ENCODE data around the gene ICAM1. TPM values are rescaled to one million over a fixed set of nuclear protein-coding genes. Genes with fewer than 3 reads are reported as not detected.
A peak's percentile ranks its signal among the peaks of the same experiment; 100 is the strongest.
"Not testable (repeated sequence)": the region's sequence is repeated elsewhere in the genome, so short reads cannot be mapped to it uniquely, and the experiment has no call there.

Gene ICAM1
- polyA plus RNA-seq, 12 donors = 5.8 to 20.7 (median 7.8) TPM; not detected in 1

DNA sequence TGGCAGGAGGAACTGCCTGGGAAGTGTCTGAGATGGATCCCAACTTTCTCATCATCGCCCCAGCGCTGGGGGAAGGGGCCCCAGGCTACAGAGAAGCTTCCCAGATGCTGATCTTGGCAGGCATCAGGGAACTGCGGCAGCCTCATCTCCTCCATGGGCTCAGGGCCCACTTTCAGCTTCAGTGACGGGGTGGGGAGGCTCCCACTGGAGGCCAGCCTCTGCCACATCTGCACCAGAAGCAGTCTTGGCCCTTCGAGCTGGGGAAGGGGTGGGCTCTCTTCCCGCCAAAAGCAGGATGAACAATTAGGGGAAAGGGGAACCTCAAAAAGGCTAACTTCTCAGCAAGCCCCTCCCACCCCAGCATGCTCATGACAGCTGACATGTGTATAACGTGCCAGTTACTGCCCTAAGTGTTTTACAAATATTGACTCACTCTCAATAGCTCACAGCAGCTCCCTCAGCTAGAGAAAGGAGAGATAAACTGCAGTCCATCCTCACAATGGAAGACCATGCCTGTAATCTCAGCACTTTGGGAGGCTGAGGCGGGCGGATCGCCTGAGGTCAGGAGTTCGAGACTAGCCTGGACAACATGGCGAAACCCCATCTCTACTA, 32.6 kb upstream of the ICAM1 start:
- peak; percentile 95 for DNase-seq

DNA sequence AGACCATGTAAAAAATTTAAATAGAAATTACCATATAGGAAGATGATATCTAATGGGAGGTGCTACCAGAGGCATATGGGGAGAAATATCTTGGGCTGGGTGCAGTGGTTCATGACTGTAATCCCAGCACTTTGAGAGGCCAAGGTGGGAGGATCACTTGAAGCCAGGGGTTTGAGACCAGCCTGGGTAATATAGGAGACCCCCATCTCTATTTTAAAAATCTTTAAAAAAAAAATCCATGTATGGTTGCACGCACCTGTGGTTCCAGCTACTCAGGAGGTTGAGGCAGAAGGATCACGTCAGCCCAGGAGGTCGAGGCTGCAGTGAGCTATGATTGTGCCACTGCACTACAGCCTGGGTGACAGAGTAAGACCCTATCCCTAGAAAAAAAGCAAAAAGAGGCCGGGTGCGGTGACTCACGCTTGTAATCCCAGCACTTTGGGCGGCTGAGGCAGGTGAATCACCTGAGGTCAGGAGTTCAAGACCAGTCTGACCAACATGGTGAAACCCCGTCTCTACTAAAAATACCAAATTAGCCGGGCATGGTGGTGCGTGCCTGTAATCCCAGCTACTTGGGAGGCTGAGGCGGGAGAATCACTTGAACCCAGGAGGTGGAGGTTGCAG, 29.0 kb upstream of the ICAM1 start:
- not testable (repeated sequence) for DNase-seq

DNA sequence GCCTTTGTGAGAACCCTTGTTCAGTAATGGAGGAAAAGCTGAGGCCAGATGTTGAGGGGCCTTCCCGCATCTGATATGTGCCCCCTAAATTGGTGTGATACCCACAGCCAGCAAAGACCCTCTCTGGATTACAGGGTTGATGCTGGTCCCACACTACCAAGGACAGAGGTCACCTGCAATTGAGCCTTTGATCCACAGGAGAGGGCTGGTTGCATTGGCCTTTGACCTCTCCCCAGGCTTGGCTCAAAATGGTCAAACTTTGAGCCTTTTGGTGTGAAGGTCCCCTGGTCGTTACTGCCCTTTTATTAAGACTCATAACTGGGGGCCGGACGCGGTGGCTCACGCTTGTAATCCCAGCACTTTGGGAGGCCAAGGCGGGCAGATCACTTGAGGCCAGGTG, 27.3 kb upstream of the ICAM1 start:
- DNase-seq = no peak

DNA sequence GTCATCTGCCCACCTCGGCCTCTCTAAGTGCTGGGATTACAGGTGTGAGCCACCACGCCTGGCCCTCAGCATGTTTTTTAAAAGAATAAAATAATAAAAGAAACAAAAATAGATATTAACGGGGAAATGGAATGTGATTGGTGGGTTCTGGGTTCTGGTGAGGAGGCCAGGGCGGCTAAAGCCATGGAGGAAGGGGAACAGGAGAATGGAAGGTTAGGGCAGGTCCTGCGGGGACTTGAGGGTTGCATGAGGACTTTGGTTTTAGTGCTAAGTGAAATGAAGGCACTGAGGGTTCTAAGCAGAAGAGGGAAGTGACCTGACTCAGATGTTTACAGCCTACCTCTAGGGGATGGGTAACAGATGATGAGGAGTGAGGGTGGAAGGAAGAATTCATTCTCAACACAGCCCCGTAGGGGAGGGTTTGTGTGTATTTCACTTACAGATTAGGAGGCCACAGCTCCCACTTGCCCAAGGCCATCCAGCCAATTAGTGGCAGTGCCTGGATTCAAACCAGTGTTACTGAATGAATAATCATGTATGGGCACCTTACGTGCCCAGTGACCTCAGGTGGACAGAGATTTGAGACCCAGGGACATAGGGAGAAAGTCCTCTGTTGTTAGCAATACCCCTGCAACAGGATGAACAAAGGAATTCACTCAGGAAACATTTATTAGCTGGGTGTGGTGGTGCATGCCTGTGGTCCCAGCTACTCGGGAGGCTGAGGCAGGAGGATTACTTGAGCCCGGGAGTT, 25.6 kb upstream of the ICAM1 start:
- DNase-seq = no peak

DNA sequence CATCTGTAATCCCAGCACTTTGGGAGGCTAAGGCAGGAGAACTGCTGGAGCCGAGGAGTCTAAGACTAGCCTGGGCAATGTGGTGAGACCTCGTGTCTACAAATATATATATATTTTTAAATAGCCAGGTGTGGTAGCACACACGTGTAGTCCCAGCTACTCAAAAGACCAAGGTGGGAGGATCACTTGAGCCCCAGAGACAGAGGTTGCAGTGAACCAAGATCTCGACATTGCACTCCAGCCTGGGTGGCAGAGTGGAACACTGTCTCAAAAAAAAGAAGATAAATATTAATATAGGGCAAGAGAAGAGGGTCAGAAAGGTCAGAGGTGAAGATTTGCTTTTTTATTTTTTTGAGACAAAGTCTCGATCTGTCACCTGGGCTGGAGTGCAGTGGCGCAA, 24.4 kb upstream of the ICAM1 start:
- DNase-seq = no peak

DNA sequence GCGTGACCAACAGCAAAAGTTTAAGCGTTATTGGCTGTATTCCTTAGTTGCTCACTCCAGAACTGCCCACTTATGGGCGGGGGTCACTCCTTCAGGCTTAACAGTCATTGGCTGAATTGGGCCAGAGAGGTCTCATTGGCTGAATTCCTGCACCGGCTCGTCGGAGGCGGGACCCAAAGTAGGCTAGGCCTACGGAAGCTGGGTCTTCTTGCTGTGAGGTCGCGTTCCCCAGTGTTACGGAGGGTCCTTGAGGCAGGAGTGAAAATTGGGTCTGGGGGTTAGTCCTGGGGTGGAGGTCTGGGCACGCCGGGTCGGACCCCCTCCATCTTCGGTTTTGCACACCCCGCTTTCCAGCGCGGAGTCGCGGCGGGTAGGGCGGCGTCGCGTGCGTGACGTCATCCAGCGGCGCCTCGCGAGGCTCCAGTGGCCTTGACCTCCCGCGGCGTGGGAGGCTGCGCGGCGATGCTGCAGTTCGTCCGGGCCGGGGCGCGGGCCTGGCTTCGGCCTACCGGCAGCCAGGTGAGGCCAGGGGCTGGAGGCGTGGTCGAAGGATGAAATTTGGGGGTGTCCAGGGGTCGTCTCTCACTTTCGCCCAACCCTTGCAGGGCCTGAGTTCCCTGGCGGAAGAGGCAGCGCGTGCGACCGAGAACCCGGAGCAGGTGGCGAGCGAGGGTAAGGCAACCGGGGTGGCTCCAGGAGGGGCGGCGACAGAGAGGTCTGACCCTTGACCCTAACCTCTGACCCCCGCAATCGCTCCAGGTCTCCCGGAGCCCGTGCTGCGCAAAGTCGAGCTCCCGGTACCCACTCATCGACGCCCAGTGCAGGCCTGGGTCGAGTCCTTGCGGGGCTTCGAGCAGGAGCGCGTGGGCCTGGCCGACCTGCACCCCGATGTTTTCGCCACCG, 18.9 kb upstream of the ICAM1 start, which contains the start of gene MRPL4:
TSS of gene MRPL4 (plus strand) at position 423 of the 903 bp plus-strand sequence. CDS start at position 463, 40 bp downstream.
- DNase-seq = peak; percentile 98

DNA sequence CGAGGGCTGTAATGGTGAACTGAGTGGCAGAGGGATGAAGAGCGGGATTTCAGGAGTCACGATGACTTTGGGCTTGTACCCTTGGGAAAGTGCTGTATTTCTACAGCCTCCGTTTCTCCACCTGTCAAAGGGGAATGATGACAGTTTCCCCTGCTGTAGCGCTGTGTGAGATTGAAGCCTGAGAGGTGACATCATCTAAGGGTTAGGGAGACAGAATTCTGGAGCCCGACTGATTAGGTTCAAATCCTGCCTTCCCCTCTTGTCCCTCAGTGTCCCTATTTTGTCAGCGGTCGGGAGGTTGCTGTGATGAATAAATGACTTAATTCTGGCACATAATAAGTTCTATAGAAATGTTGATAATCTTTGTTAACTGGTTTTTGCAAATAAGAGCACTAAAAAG, 18.2 kb upstream of the ICAM1 start:
- no peak for DNase-seq

DNA sequence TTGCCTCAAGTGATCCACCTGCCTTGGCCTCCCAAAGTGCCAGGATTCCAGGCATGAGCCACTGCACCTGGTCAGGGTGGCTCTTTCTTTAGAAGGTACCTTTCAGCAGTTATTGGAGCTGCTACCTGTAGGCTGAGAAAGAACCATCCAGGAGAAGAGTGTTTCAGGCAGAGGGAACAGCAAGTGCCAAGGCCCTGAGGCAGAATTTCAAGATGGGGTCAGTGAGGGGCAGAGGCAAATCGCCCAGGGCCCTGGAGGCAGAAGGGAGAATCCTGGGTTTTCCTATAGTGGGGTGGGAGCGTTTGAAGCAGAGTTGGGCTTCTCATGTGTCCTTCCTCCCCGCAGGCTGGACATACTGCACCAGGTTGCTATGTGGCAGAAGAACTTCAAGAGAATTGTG, 16.7 kb upstream of the ICAM1 start:
- DNase-seq = no peak

DNA sequence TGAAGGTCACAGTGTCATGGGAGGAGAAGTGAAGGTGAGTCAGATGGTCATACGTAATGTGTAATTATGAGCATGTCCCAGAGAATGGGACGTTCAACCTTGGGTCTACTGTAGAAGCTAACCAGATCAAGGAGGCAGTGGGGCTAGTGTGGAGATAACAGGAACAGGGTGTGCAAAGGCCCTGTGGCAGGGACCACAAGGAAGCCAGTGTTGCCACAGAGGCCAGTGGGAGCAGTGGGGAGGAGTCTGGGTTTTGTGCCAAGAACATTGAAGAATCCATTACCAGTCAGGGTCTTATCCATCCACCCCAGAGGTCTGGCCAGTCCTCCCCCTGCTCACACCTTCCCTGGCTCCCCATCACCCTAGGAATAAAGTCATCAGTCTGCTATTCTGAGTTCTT, 15.6 kb upstream of the ICAM1 start:
- DNase-seq = no peak

DNA sequence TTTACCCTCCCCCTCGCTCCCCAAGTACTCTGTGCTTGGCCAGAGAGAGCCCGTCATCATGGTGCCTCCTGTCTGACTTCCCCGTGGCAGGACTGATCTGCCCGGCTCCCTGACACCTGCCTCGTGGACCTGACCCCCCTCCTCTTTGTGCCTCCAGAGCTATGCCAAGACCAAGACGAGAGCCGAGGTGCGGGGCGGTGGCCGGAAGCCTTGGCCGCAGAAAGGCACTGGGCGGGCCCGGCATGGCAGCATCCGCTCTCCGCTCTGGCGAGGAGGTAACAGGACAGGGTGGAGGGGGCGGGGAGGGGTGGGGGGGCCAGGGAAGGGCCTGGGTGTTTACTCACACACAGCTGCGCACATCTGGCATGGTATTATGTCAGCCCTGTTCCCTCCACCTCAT, 14.4 kb upstream of the ICAM1 start:
- no peak for DNase-seq

DNA sequence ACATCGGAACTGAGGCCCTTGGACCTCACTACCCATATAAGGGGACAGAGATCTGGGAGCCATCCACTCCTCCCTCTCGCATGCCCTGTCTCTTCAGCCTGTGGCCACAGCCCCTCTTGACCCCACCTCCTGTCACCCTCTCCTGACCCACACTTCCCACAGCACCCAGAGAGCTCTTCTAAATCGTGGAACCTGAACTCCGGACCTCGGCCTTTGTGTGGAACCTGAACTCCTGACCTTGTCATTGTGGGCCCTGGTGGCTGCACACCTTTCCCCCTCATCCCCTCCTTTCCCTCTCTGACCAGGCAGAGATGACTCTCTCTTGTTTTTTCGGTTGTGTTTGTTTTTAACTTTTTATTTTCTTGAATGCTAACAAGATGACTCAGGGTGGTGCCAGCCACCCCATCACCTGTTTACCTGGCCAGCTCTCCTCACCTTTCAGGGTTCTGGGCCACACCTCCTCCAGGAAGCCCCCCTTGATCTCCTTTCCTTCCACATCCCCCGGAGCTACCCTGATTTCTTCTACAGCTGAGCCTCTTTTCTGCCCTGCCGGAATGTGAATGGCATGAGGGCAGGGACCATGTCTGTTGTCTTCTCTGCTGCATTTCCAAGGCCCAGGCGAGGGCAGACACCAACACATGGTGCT, 13.8 kb upstream of the ICAM1 start:
- no peak for DNase-seq

DNA sequence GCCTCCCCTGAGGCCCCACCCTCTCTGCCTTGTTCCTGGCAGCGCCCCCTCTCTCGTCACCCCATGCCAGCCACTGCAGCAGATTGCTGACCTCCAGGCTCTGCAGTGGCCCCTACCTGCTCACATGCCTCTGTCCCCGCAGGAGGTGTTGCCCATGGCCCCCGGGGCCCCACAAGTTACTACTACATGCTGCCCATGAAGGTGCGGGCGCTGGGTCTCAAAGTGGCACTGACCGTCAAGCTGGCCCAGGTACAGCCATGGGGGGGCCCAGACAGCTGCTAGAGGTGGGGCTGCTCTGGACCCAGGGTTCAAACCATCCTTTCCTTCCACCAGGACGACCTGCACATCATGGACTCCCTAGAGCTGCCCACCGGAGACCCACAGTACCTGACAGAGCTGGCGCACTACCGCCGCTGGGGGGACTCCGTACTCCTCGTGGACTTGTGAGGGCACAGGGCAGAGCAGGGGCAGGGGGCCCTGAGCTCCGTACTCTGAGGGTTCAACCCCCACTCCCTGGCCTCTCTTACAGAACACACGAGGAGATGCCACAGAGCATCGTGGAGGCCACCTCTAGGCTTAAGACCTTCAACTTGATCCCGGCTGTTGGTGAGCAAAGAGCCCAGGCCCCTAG, 12.7 kb upstream of the ICAM1 start:
- no peak for DNase-seq

DNA sequence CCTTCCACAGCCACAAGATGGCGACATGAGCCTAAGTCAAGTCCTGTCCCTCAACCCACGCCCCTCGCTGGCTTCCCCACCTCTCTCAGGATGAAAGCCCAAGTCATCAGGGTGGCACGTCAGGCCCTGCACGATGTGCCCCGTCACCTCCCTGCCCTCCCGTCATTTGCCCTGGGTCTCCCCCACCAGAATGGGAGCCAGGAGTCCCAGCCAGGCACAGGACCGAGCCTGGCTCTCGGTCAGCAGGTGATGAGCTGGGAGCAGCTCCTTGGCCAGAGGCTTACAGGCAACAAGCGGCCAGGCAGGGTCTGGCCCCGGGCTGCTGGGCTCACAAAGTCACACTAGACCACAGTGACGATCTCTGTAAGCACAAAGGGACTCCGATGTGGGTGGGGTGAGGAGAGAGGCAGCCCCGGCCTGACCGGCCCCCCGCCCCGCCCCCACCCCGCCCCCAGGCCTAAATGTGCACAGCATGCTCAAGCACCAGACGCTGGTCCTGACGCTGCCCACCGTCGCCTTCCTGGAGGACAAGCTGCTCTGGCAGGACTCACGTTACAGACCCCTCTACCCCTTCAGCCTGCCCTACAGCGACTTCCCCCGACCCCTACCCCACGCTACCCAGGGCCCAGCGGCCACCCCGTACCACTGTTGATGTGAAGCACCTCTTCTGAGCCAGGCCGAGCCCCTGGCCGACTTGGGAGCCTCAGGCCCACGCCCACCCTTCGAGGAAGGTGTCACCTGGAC, 11.6 kb upstream of the ICAM1 start:
- DNase-seq = peak; percentile 79

DNA sequence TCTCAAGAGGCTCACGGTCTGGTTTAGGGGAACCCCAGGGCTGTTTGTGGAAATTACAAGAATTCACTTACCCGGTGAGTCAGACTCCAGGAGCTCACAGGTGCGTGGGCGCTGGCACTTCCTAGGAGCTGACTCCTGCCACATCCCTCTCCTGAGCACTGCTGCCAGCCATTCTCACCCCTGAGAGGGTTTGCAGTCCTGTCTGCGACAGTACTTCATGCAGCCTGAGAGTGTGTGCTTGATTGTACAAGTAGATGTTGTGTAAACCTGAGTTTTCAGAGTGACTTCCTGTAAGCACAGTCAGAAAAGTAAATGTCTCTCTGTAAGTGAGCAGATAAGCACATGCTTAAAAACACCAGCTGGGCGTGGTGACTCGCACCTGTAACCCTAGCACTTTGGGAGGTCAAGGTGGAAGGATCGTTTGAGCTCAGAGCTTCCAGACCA, 10.8 kb upstream of the ICAM1 start:
- DNase-seq = no peak

DNA sequence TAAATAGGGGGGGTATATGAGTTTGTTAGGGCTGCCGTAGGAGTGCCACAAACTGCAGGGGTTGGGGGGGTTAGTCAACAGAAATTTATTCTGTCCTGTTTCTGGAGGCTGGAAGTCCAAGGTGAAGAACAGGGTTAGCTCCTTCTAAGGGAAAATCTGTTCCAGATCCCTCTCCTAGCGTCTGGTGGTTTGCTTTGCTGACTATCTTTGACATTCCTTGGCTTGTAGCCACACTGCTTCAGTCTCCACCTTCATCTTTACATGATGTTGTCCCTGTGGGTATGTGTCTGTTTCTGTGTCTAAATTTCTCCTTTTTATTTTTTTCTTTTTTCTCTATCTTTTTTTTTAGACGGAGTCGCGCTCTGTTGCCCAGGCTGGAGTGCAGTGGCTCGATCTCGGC, 8.1 kb upstream of the ICAM1 start:
- no peak for DNase-seq

DNA sequence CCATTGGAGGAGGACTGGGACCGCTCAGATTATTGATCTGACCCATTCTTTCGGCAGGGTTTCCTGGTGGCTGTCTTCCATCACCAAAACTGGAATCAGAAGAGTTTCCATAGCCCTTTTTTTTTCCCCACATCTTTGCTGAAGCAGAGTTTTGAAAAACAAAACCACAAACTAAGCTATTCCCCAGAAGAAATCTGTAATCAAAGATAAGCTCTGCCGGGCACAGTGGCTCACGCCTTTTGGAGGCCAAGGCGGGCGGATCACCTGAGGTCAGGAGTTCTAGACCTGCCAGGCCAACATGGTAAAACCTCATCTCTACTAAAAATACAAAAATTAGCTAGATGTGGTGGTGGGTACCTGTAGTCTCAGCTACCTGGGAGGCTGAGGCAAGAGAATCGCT, 4.2 kb upstream of the ICAM1 start:
- DNase-seq = no peak

DNA sequence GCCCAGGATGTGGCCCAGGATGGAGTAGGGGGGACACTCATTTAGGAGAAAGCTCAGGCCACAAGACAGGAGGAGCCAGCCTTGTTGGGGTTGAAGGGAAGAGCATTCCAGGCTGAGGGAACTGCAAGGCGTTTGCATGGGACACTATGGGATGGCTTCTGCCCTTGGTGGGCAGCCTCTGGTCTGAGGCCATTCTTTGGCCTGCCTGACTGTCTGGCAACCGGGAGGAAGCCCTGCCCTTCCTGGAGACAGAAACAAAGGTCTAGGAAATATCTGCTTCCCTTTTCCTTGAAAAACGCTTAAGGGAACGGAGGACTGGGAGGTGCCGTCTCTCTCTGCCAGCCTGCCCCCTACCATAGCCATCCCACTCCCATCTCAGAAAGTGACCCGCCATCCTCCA, 2.8 kb upstream of the ICAM1 start:
- DNase-seq = no peak

DNA sequence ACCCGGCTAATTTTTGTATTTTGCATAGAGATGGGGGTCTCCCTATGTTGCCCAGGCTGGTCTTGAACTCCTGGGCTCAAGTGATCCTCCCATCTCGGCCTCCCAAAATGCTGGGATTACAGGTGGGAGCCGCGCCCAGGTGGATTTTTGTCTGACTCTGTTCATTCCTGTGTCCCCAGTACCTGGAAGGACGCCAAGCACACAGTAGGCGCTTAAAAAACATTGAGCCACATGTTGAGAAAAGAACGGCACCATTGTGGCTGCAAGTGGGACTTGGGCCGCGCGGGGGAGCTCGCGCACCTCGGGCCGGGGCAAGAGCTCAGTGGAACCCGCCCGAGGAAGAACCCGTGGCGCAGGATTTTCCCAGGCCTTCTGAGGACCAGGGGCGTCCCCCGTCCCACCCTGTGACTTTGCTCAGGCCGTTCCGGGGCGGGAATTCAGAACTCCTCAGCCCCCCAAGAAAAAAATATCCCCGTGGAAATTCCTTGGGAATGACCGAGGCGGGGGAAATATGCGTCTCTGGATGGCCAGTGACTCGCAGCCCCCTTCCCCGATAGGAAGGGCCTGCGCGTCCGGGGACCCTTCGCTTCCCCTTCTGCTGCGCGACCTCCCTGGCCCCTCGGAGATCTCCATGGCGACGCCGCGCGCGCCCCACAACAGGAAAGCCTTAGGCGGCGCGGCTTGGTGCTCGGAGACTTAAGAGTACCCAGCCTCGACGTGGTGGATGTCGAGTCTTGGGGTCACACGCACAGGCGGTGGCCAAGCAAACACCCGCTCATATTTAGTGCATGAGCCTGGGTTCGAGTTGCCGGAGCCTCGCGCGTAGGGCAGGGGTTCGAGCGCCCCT, 1.4 kb upstream of the ICAM1 start:
- DNase-seq = peak; percentile 82

DNA sequence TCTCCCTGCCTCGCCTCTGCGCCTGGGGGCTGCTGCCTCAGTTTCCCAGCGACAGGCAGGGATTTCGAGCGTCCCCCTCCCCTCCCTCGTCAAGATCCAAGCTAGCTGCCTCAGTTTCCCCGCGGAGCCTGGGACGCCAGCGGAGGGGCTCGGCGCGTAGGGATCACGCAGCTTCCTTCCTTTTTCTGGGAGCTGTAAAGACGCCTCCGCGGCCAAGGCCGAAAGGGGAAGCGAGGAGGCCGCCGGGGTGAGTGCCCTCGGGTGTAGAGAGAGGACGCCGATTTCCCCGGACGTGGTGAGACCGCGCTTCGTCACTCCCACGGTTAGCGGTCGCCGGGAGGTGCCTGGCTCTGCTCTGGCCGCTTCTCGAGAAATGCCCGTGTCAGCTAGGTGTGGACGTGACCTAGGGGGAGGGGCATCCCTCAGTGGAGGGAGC, 722 bp upstream of the ICAM1 start:
- no peak for DNase-seq
